Spinal cord (tissue), 10 donors: ENCODE measurements around the gene MTRF1L. TPM values are rescaled to one million over a fixed set of nuclear protein-coding genes. Genes with fewer than 3 reads are reported as not detected.
"Not testable (repeated sequence)": the region's sequence is repeated elsewhere in the genome, so short reads cannot be mapped to it uniquely, and the experiment has no call there.

ENCODE experiments used
- DNase-seq, 6 donors: peaks; one replicate each; pipeline versions ENCODE4 v3.0.0 to v3.0.0-alpha.2; 2013 to 2015; ENCODE audit warnings: low spot score in 6 of 6, low read depth in 4 of 6
- H3K27ac ChIP-seq: one replicate; pipeline ENCODE4 v1.5.1; 2013; ENCODE audit warnings: low read depth, low read length, control low read depth
- H3K27me3 ChIP-seq: one replicate; pipeline ENCODE4 v1.6.1; 2013; ENCODE audit warnings: low read length; ENCODE audit not compliant: control insufficient read depth, insufficient read depth
- H3K36me3 ChIP-seq: one replicate; pipeline ENCODE4 v1.6.1; 2013; ENCODE audit warnings: low read length; ENCODE audit not compliant: control insufficient read depth, insufficient read depth
- H3K4me1 ChIP-seq: one replicate; pipeline ENCODE4 v1.6.1; 2013; ENCODE audit warnings: low read length; ENCODE audit not compliant: control insufficient read depth, insufficient read depth
- H3K4me3 ChIP-seq: one replicate; pipeline ENCODE4 v1.5.1; 2013; ENCODE audit warnings: low read depth, low read length, control low read depth
- H3K9me3 ChIP-seq: one replicate; pipeline ENCODE4 v1.6.1; 2013; ENCODE audit warnings: low read length; ENCODE audit not compliant: control insufficient read depth, insufficient read depth
- WGBS: methylation state at CpG from one replicate; pipeline ENCODE4 v1.1.5; 2013; ENCODE audit warnings: missing lambda C conversion rate; ENCODE audit not compliant: insufficient coverage; 5-methylcytosine and 5-hydroxymethylcytosine counted together
- polyA plus RNA-seq, 2 donors: library from polyadenylated mRNA; unstranded; fragments of 120-200 nt; gene quantifications; one replicate each; pipeline ENCODE4 v1.2.1, GENCODE V29; 2013; ENCODE audit not compliant: insufficient read length in 2 of 2
- total RNA-seq, 2 donors: library from RNA; depleted of rRNA in 1 of 2; stranded (reverse); fragments of 120-200 nt in 1 of 2; fragments of >200 nt in 1 of 2; gene quantifications; one replicate each; pipeline versions ENCODE4 v1.2.3 to v1.2.4, GENCODE V29; 2013 to 2014
- donor health status: healthy.

MTRF1L gene
- total and polyA plus RNA-seq, 4 donors, result 18.0 to 27.4 (median 21.7) TPM

DNA sequence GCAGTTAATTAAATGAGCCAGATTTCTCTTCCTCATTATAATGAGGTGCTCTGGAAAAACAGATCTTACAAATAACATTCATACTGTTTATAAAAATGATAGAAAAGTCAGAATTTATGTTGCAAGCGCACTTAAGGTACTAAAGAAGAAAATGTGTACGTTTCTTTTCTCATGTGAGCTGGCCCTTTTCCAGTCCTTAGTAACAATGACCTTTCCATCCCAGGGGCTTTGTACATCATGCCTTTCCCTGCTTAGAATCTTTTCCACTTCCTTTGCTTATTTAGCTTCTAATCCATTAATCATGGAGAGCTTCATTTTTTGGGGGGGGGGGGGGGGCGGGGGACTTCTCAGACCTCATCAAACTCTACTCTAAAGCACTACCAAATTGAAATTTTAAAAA lies 24.5 kb downstream of the MTRF1L start:
- DNase-seq, result no peak
- Histone ChIP-seq H3K4me3 (no peak overlapping the region), H3K4me1 (peaks cover 9% of the 10 kb centered on the region), H3K27me3 (no peaks in the 10 kb centered on the region), H3K27ac (no peak overlapping the region), H3K36me3 (peaks cover 3% of the 10 kb centered on the region), H3K9me3 (no peaks in the 10 kb centered on the region)
- no CpG with 5 or more reads among the region's 3 CpGs for WGBS

- no peak overlapping the region for H3K4me3 ChIP-seq
- no peaks in the 10 kb centered on the region for H3K9me3 ChIP-seq
- peaks cover 3% of the 10 kb centered on the region for H3K36me3 ChIP-seq
- no peak overlapping the region for H3K27ac ChIP-seq
- H3K4me1 ChIP-seq, result peaks cover 7% of the 10 kb centered on the region
- no peak for DNase-seq
- no peaks in the 10 kb centered on the region for H3K27me3 ChIP-seq
Observed at GRCh38 chr6:152977556-152977955, 25.0 kb downstream of the MTRF1L start.

DNA sequence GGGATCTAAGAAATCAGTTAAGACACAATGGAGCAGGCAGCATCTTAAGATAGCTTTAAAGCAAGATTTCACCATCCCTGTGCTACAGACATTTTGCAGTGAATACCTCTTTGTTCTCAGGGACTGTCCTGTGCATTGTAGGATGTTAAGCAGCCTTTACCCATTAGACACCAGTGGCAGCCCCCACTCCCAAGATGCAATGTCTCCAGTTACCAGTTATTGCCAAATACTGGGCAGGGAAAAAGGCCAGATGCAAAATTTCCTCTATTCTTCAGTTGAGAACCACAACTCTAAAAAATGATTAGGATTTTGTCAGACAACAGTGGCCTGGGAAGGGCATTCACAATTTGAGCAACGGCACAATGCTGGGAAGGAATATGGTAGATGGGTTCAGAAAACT lies 25.8 kb downstream of the MTRF1L start:
- WGBS, result no CpG with 5 or more reads among the region's 1 CpG
- H3K4me3 ChIP-seq, result no peak overlapping the region
- no peak for DNase-seq

GRCh38 chr6:152975204-152975915 lies 27.1 kb downstream of the MTRF1L start:
- H3K27ac ChIP-seq, result no peak overlapping the region
- H3K27me3 ChIP-seq, result no peaks in the 10 kb centered on the region
- H3K4me3 ChIP-seq, result no peak overlapping the region
- peaks cover 3% of the 10 kb centered on the region for H3K36me3 ChIP-seq
- WGBS, result no CpG with 5 or more reads among the region's 4 CpGs
- H3K9me3 ChIP-seq, result no peaks in the 10 kb centered on the region
- no peak for DNase-seq
- H3K4me1 ChIP-seq, result no peaks in the 10 kb centered on the region

More for the DNA sequence above, 25.8 kb downstream of the MTRF1L start:
- no peaks in the 10 kb centered on the region for H3K27me3 ChIP-seq
- no peaks in the 10 kb centered on the region for H3K9me3 ChIP-seq
- H3K36me3 ChIP-seq, result peaks cover 3% of the 10 kb centered on the region
- no peak overlapping the region for H3K27ac ChIP-seq
- H3K4me1 ChIP-seq, result no peaks in the 10 kb centered on the region

GRCh38 chr6:152973916-152974315 lies 28.6 kb downstream of the MTRF1L start:
- no peak for DNase-seq
- Histone ChIP-seq H3K27ac (no peak overlapping the region), H3K4me1 (no peaks in the 10 kb centered on the region), H3K9me3 (no peaks in the 10 kb centered on the region), H3K27me3 (no peaks in the 10 kb centered on the region), H3K4me3 (no peak overlapping the region), H3K36me3 (peaks cover 3% of the 10 kb centered on the region)
- WGBS, result no CpG with 5 or more reads among the region's 1 CpG

- no peak for DNase-seq
- H3K4me3 ChIP-seq, result no peak overlapping the region
- no peaks in the 10 kb centered on the region for H3K9me3 ChIP-seq
- H3K27ac ChIP-seq, result no peak overlapping the region
- no peaks in the 10 kb centered on the region for H3K4me1 ChIP-seq
- WGBS, result 94% methylated on average over 3 of the region's 6 CpGs
- no peaks in the 10 kb centered on the region for H3K27me3 ChIP-seq
- peaks cover 3% of the 10 kb centered on the region for H3K36me3 ChIP-seq
Observed at GRCh38 chr6:152969688-152970418, 32.7 kb downstream of the MTRF1L start.

- not testable (repeated sequence) for H3K36me3 ChIP-seq, H3K4me1 ChIP-seq, H3K27me3 ChIP-seq, H3K4me3 ChIP-seq, H3K27ac ChIP-seq, DNase-seq, H3K9me3 ChIP-seq
- 87% methylated on average over 11 of the region's 15 CpGs for WGBS
Observed at GRCh38 chr6:152966168-152966894, 36.2 kb downstream of the MTRF1L start.

DNA sequence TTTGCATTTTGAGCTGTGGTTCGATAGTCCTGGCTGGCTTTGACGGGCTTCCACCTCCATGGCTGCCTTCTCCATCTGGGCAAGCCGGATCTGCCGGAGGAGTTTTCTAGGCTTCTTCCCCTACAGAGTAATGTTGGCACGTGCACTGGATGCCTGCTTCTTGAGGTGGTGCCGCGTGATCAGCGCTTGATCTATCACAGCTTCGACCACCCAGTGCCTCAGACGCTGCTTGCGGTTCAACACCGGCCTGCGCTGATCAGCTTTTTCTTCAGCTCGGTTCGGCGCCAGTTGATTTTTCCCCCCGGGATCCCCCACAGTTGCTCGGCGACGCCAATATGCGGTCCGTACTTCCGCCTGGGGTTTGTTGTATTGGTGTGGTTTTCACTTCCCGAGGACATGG lies 43.2 kb downstream of the MTRF1L start:
- no peaks in the 10 kb centered on the region for H3K27me3 ChIP-seq
- no peak overlapping the region for H3K27ac ChIP-seq
- no peak overlapping the region for H3K4me3 ChIP-seq
- no peaks in the 10 kb centered on the region for H3K4me1 ChIP-seq
- no peak for DNase-seq
- H3K36me3 ChIP-seq, result no peaks in the 10 kb centered on the region
- peaks cover 3% of the 10 kb centered on the region for H3K9me3 ChIP-seq
- 90% methylated on average over 17 of the region's 24 CpGs for WGBS

DNA sequence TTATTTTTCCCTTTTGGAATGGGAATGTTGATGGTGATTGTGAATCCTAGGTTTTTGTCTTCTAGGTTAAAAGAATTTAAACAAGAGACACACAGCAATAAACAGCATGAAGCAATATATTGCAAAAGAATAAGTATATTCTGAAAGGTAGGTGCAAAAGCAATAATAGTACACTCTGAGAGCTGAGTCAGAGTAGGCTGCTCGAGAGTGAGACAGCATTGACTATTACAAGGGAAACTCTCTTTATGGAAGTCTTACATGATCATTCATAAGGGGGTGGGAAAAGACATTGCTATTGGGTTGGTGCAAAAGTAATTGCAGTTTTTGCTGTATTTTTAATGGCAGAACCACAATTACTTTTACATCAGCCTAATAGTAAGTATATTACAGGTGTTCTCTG lies 44.7 kb downstream of the MTRF1L start:
- no peak for DNase-seq
- Histone ChIP-seq H3K36me3 (no peaks in the 10 kb centered on the region), H3K4me3 (no peak overlapping the region), H3K9me3 (peaks cover 3% of the 10 kb centered on the region), H3K4me1 (no peaks in the 10 kb centered on the region), H3K27ac (no peak overlapping the region), H3K27me3 (no peaks in the 10 kb centered on the region)
- WGBS, result no CpG with 5 or more reads among the region's 1 CpG
